ENCODE results near the gene ALKBH3. TPM values are rescaled to one million over a fixed set of nuclear protein-coding genes. Genes with fewer than 3 reads are reported as not detected.

The ALKBH3 gene
- total RNA-seq, 1 donor from 2014 or later = 37.4 TPM

GRCh38 chr11:43894546-43894945 lies 13.9 kb downstream of the ALKBH3 start:
- no peaks in the 10 kb centered on the region for H3K4me1 ChIP-seq
- no peak overlapping the region for H3K4me2 ChIP-seq
- H3K27me3 ChIP-seq = no peaks in the 10 kb centered on the region
- H3K4me3 Mint-ChIP-seq = no peak overlapping the region
- H3F3A ChIP-seq (ENCODE audit: low read depth) = peaks cover 6% of the 10 kb centered on the region
- H3K9me3 Mint-ChIP-seq = no peaks in the 10 kb centered on the region
- H3K9me3 ChIP-seq (ENCODE audit: low read depth) = no peaks in the 10 kb centered on the region
- DNase-seq (ENCODE audit: low spot score) = no peak
- H3K27me3 Mint-ChIP-seq (ENCODE audit: insufficient read depth, low read depth) = no peaks in the 10 kb centered on the region
- no peak overlapping the region for H3K27ac ChIP-seq
- H3K4me3 ChIP-seq = no peak overlapping the region
- no peaks in the 10 kb centered on the region for H3K79me2 ChIP-seq (ENCODE audit: low read depth)
- H4K20me1 ChIP-seq (ENCODE audit: low read depth) = no peaks in the 10 kb centered on the region
- no peak for TF ChIP-seq EZH2phosphoT487 (IDR thresholded peaks at IDR 0.05)
- TF ChIP-seq EZH2 (IDR thresholded peaks at IDR 0.05) = no peak
- TF ChIP-seq CTCF (IDR thresholded peaks at IDR 0.05) = no peak
- peaks cover 28% of the 10 kb centered on the region for H3K36me3 Mint-ChIP-seq
- H2AFZ ChIP-seq (replicated peaks) = no peak overlapping the region
- H3K36me3 ChIP-seq = peaks cover 8% of the 10 kb centered on the region
- no peaks in the 10 kb centered on the region for H3K4me1 Mint-ChIP-seq
- no peak overlapping the region for H3K27ac Mint-ChIP-seq
- H3K9ac ChIP-seq = no peak overlapping the region

GRCh38 chr11:43895601-43896000 lies 15.0 kb downstream of the ALKBH3 start:
- Histone ChIP-seq H3K9me3 (ENCODE audit: low read depth) (no peaks in the 10 kb centered on the region), H3K79me2 (ENCODE audit: low read depth) (no peaks in the 10 kb centered on the region), H3K4me1 (no peaks in the 10 kb centered on the region), H3F3A (ENCODE audit: low read depth) (no peaks in the 10 kb centered on the region), H3K27ac (no peak overlapping the region), H3K9ac (no peak overlapping the region), H3K27me3 (no peaks in the 10 kb centered on the region), H3K36me3 (peaks cover 8% of the 10 kb centered on the region), H3K4me3 (no peak overlapping the region), H4K20me1 (ENCODE audit: low read depth) (no peaks in the 10 kb centered on the region), H3K4me2 (no peak overlapping the region), H2AFZ (replicated peaks) (no peak overlapping the region)
- DNase-seq (ENCODE audit: low spot score) = no peak
- H3K36me3 Mint-ChIP-seq = peaks cover 26% of the 10 kb centered on the region
- no peaks in the 10 kb centered on the region for H3K9me3 Mint-ChIP-seq
- no peaks in the 10 kb centered on the region for H3K27me3 Mint-ChIP-seq (ENCODE audit: insufficient read depth, low read depth)
- no peak overlapping the region for H3K27ac Mint-ChIP-seq
- H3K4me3 Mint-ChIP-seq = no peak overlapping the region
- no peaks in the 10 kb centered on the region for H3K4me1 Mint-ChIP-seq
- no peak for TF ChIP-seq EZH2 (IDR thresholded peaks at IDR 0.05)
- TF ChIP-seq CTCF (IDR thresholded peaks at IDR 0.05) = no peak
- no peak for TF ChIP-seq EZH2phosphoT487 (IDR thresholded peaks at IDR 0.05)

- no peak overlapping the region for H3K4me2 ChIP-seq
- H3K4me3 Mint-ChIP-seq = no peak overlapping the region
- no peaks in the 10 kb centered on the region for H3K27me3 Mint-ChIP-seq (ENCODE audit: insufficient read depth, low read depth)
- no peaks in the 10 kb centered on the region for H3K36me3 ChIP-seq
- H3K4me1 ChIP-seq = no peaks in the 10 kb centered on the region
- H3K79me2 ChIP-seq (ENCODE audit: low read depth) = no peaks in the 10 kb centered on the region
- no peaks in the 10 kb centered on the region for H3F3A ChIP-seq (ENCODE audit: low read depth)
- DNase-seq (ENCODE audit: low spot score) = no peak
- H3K27me3 ChIP-seq = no peaks in the 10 kb centered on the region
- H3K36me3 Mint-ChIP-seq = peaks cover 33% of the 10 kb centered on the region
- no peak overlapping the region for H3K27ac ChIP-seq
- H3K9ac ChIP-seq = no peak overlapping the region
- no peaks in the 10 kb centered on the region for H3K9me3 ChIP-seq (ENCODE audit: low read depth)
- H3K4me1 Mint-ChIP-seq = no peaks in the 10 kb centered on the region
- H3K27ac Mint-ChIP-seq = no peak overlapping the region
- no peak overlapping the region for H2AFZ ChIP-seq (replicated peaks)
- no peaks in the 10 kb centered on the region for H4K20me1 ChIP-seq (ENCODE audit: low read depth)
- H3K9me3 Mint-ChIP-seq = no peaks in the 10 kb centered on the region
- TF ChIP-seq EZH2 (IDR thresholded peaks at IDR 0.05) = no peak
- no peak for TF ChIP-seq CTCF (IDR thresholded peaks at IDR 0.05)
- no peak for TF ChIP-seq EZH2phosphoT487 (IDR thresholded peaks at IDR 0.05)
- H3K4me3 ChIP-seq = no peak overlapping the region
Observed at GRCh38 chr11:43898574-43898973, 17.9 kb downstream of the ALKBH3 start.
